GM12892 (cell line): Measurements from ENCODE around the gene ZNF235.

ENCODE experiments used
- POLR2A ChIP-seq: IDR thresholded peaks from 2 replicates; pipeline ENCODE4 v1.6.1; 2011; ENCODE audit warnings: low read depth, low read length, control low read depth
- POLR2AphosphoS5 ChIP-seq: IDR thresholded peaks from 2 replicates; pipeline ENCODE4 v1.6.1; 2011; ENCODE audit warnings: low read depth, low read length, control low read depth
- TAF1 ChIP-seq: IDR thresholded peaks from 2 replicates; pipeline ENCODE4 v1.6.1; 2011; ENCODE audit warnings: low read depth, mild to moderate bottlenecking, control low read depth, low read length, borderline replicate concordance

GRCh38 chr19:44254496-44254895, 50.3 kb downstream of the ZNF235 start:
- TF ChIP-seq TAF1 (no peak), POLR2A (no peak), POLR2AphosphoS5 (no peak)
